Karpas-422 (cell line): Measurements from ENCODE around the gene PTH2R. TPM values are rescaled to one million over a fixed set of nuclear protein-coding genes. Genes with fewer than 3 reads are reported as not detected.
A peak's percentile ranks its signal among the peaks of the same experiment; 100 is the strongest.
"Not testable (repeated sequence)": the region's sequence is repeated elsewhere in the genome, so short reads cannot be mapped to it uniquely, and the experiment has no call there.

Experiments
- DNase-seq: peaks from one replicate; pipeline ENCODE4 v3.0.0-alpha.2; 2015
- H2AFZ ChIP-seq: fragments of 200-600 bp; sonication (generic); 2 replicates; pipeline ENCODE4 v1.6.1; 2014; ENCODE audit warnings: antibody characterized with exemption, low read length, mixed read lengths
- H3K27ac ChIP-seq: fragments of 200-600 bp; sonication (generic); 2 replicates; pipeline ENCODE4 v1.5.1; 2014; ENCODE audit warnings: mild to moderate bottlenecking, low read length, moderate library complexity
- H3K27me3 ChIP-seq: fragments of 200-600 bp; sonication (generic); 2 replicates; pipeline ENCODE4 v1.6.1; 2014; ENCODE audit warnings: low read length, mixed read lengths
- H3K36me3 ChIP-seq: fragments of 200-600 bp; sonication (generic); 2 replicates; pipeline ENCODE4 v1.6.1; 2014; ENCODE audit warnings: low read length, mixed read lengths; ENCODE audit not compliant: insufficient read depth
- H3K4me1 ChIP-seq: fragments of 200-600 bp; sonication (generic); 2 replicates; pipeline ENCODE4 v1.6.1; 2014; ENCODE audit warnings: mild to moderate bottlenecking, low read length, mixed read lengths
- H3K4me2 ChIP-seq: fragments of 200-600 bp; sonication (generic); 2 replicates; pipeline ENCODE4 v1.6.1; 2014; ENCODE audit warnings: low read length, low read depth, mild to moderate bottlenecking; ENCODE audit not compliant: poor library complexity, severe bottlenecking
- H3K4me3 ChIP-seq: fragments of 200-600 bp; sonication (generic); 2 replicates; pipeline ENCODE4 v1.5.1; 2014; ENCODE audit warnings: mild to moderate bottlenecking, antibody characterized with exemption, low read length, mixed read lengths
- H3K79me2 ChIP-seq: fragments of 200-600 bp; sonication (generic); 2 replicates; pipeline ENCODE4 v1.6.1; 2014; ENCODE audit warnings: mild to moderate bottlenecking, low read length, mixed read lengths
- H3K9ac ChIP-seq: fragments of 200-600 bp; sonication (generic); 2 replicates; pipeline ENCODE4 v1.6.0; 2014; ENCODE audit warnings: low read length
- H3K9me2 ChIP-seq: fragments of 200-600 bp; sonication (generic), shearing (Covaris generic); replicated peaks from 2 replicates; pipeline ENCODE4 v1.6.0; 2014; ENCODE audit warnings: mild to moderate bottlenecking, low read length, moderate library complexity; ENCODE audit not compliant: insufficient read depth
- H3K9me3 ChIP-seq: fragments of 300-700, 200-600 bp; sonication (generic); 2 replicates; pipeline ENCODE4 v1.6.1; 2014; ENCODE audit warnings: low read length, mixed read lengths
- H4K20me1 ChIP-seq: fragments of 200-600 bp; sonication (generic); 2 replicates; pipeline ENCODE4 v1.6.1; 2014; ENCODE audit warnings: mild to moderate bottlenecking, antibody characterized with exemption, low read length, low read depth; ENCODE audit not compliant: insufficient read depth
- total RNA-seq: library from RNA; depleted of rRNA; stranded (reverse); fragments of >200 nt; shearing (Covaris generic); gene quantifications from 2 replicates; pipeline ENCODE4 v1.2.3, GENCODE V29; 2014; ENCODE audit warnings: low replicate concordance

Gene PTH2R
- total RNA-seq, 1 experiment from 2014 or later, result 0.22 TPM

- no peak overlapping the region for H3K4me2 ChIP-seq
- no peaks in the 10 kb centered on the region for H3K79me2 ChIP-seq
- H3K9ac ChIP-seq, result no peak overlapping the region
- H2AFZ ChIP-seq, result no peak overlapping the region
- no peaks in the 10 kb centered on the region for H3K27me3 ChIP-seq
- H3K36me3 ChIP-seq, result no peaks in the 10 kb centered on the region
- H4K20me1 ChIP-seq, result no peaks in the 10 kb centered on the region
- no peak for DNase-seq
- H3K9me3 ChIP-seq, result no peaks in the 10 kb centered on the region
- no peak overlapping the region for H3K27ac ChIP-seq
- H3K4me1 ChIP-seq, result no peaks in the 10 kb centered on the region
- H3K9me2 ChIP-seq, result no peaks in the 10 kb centered on the region
- H3K4me3 ChIP-seq, result no peak overlapping the region
Measured at GRCh38 chr2:208463721-208464120, 57.1 kb downstream of the PTH2R start.

GRCh38 chr2:208464205-208464604 lies 57.6 kb downstream of the PTH2R start:
- DNase-seq, result no peak
- Histone ChIP-seq H2AFZ (no peak overlapping the region), H3K4me1 (no peaks in the 10 kb centered on the region), H3K79me2 (no peaks in the 10 kb centered on the region), H3K36me3 (no peaks in the 10 kb centered on the region), H3K27me3 (no peaks in the 10 kb centered on the region), H3K4me2 (no peak overlapping the region), H3K9ac (no peak overlapping the region), H3K9me2 (no peaks in the 10 kb centered on the region), H3K27ac (no peak overlapping the region), H4K20me1 (no peaks in the 10 kb centered on the region), H3K4me3 (no peak overlapping the region), H3K9me3 (no peaks in the 10 kb centered on the region)

- H3K9me2 ChIP-seq, result no peaks in the 10 kb centered on the region
- DNase-seq, result peak; percentile 85
- no peaks in the 10 kb centered on the region for H4K20me1 ChIP-seq
- no peak overlapping the region for H3K4me3 ChIP-seq
- H3K9me3 ChIP-seq, result no peaks in the 10 kb centered on the region
- H3K4me1 ChIP-seq, result no peaks in the 10 kb centered on the region
- no peak overlapping the region for H3K9ac ChIP-seq
- no peak overlapping the region for H2AFZ ChIP-seq
- no peaks in the 10 kb centered on the region for H3K36me3 ChIP-seq
- no peaks in the 10 kb centered on the region for H3K79me2 ChIP-seq
- H3K4me2 ChIP-seq, result no peak overlapping the region
- no peaks in the 10 kb centered on the region for H3K27me3 ChIP-seq
- no peak overlapping the region for H3K27ac ChIP-seq
Measured at GRCh38 chr2:208466151-208466919, 59.7 kb downstream of the PTH2R start.

- Histone ChIP-seq H3K36me3 (no peaks in the 10 kb centered on the region), H3K9ac (no peak overlapping the region), H3K79me2 (no peaks in the 10 kb centered on the region), H3K4me1 (no peaks in the 10 kb centered on the region), H3K4me3 (no peak overlapping the region), H3K4me2 (no peak overlapping the region), H2AFZ (no peak overlapping the region), H3K27me3 (no peaks in the 10 kb centered on the region), H4K20me1 (no peaks in the 10 kb centered on the region), H3K9me3 (no peaks in the 10 kb centered on the region), H3K9me2 (no peaks in the 10 kb centered on the region), H3K27ac (no peak overlapping the region)
- no peak for DNase-seq
Measured at GRCh38 chr2:208466920-208467298, 60.3 kb downstream of the PTH2R start.

GRCh38 chr2:208467564-208467963 lies 61.0 kb downstream of the PTH2R start:
- DNase-seq, result no peak
- no peaks in the 10 kb centered on the region for H4K20me1 ChIP-seq
- H3K36me3 ChIP-seq, result no peaks in the 10 kb centered on the region
- H3K79me2 ChIP-seq, result no peaks in the 10 kb centered on the region
- no peaks in the 10 kb centered on the region for H3K27me3 ChIP-seq
- no peak overlapping the region for H3K4me2 ChIP-seq
- H3K27ac ChIP-seq, result no peak overlapping the region
- H3K9ac ChIP-seq, result no peak overlapping the region
- no peak overlapping the region for H3K4me3 ChIP-seq
- H2AFZ ChIP-seq, result no peak overlapping the region
- H3K9me2 ChIP-seq, result no peaks in the 10 kb centered on the region
- no peaks in the 10 kb centered on the region for H3K9me3 ChIP-seq
- no peaks in the 10 kb centered on the region for H3K4me1 ChIP-seq

GRCh38 chr2:208477741-208478140 lies 71.1 kb downstream of the PTH2R start:
- Histone ChIP-seq H3K4me3 (no peak overlapping the region), H2AFZ (no peak overlapping the region)

GRCh38 chr2:208479342-208479741 lies 72.8 kb downstream of the PTH2R start:
- Histone ChIP-seq H3K79me2 (no peaks in the 10 kb centered on the region), H3K9ac (no peak overlapping the region), H3K9me2 (no peaks in the 10 kb centered on the region), H3K4me1 (no peaks in the 10 kb centered on the region), H4K20me1 (no peaks in the 10 kb centered on the region), H3K9me3 (no peaks in the 10 kb centered on the region), H3K27ac (no peak overlapping the region), H3K4me2 (no peak overlapping the region), H3K36me3 (no peaks in the 10 kb centered on the region), H3K4me3 (no peak overlapping the region), H2AFZ (no peak overlapping the region), H3K27me3 (no peaks in the 10 kb centered on the region)
- DNase-seq, result no peak

More at GRCh38 chr2:208477741-208478140, 71.1 kb downstream of the PTH2R start:
- H3K9ac ChIP-seq, result no peak overlapping the region
- no peaks in the 10 kb centered on the region for H3K9me2 ChIP-seq
- H3K27ac ChIP-seq, result no peak overlapping the region
- H3K27me3 ChIP-seq, result no peaks in the 10 kb centered on the region
- no peaks in the 10 kb centered on the region for H3K4me1 ChIP-seq
- no peak overlapping the region for H3K4me2 ChIP-seq
- no peak for DNase-seq
- H4K20me1 ChIP-seq, result no peaks in the 10 kb centered on the region
- H3K79me2 ChIP-seq, result no peaks in the 10 kb centered on the region
- H3K36me3 ChIP-seq, result no peaks in the 10 kb centered on the region
- no peaks in the 10 kb centered on the region for H3K9me3 ChIP-seq

GRCh38 chr2:208481945-208482344 lies 75.4 kb downstream of the PTH2R start:
- H3K27me3 ChIP-seq, H3K4me3 ChIP-seq, H3K4me2 ChIP-seq, H3K9me3 ChIP-seq, DNase-seq, H2AFZ ChIP-seq, H3K9ac ChIP-seq, H3K36me3 ChIP-seq, H3K4me1 ChIP-seq, H3K27ac ChIP-seq, H3K79me2 ChIP-seq, H3K9me2 ChIP-seq, H4K20me1 ChIP-seq: not testable (repeated sequence)
